AG20443 (cell line): ENCODE measurements around the gene KCNJ6.

Source experiments
- DNase-seq: peaks from one replicate; pipeline ENCODE4 v3.0.0; 2012; ENCODE audit warnings: low spot score, mixed read lengths

KCNJ6 gene

DNA sequence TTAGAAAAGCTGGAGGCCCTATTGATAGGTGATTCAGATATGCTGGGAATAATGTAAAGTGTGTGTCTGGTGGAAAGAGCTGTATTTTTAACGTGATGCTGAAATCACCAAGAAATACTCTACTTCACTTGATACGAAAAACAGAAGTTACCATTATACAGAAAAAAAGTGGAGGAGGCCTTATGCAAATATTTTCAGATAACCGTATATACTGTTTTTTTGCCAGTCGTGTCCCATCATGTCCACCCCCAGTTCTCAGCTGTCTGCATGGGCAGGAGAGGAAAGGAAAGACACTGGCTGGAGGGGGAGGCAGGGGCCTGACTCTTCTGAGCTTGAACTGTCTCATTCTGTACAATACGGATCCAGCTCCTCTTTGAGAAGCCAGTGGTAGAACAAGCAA, 51.1 kb downstream of the KCNJ6 start:
- no peak for DNase-seq

DNA sequence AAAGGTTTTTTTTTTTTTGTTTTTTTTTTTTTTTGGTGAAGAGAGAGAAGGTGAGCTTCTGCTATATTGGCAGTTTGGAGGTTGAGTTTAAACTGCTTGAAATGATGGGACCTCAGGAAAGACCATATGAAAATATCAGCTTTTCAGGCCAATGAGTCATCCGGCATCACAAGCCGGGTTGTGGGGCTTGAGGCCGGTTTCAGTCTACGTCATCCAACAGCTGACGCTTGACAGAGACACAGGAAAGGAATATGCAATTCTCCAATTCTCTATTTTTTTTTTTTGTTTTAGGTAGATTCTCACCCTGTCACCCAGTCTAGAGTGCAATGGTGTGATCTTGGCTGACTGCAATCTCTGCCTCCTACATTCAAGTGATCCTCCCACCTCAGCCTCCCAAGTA, 52.4 kb downstream of the KCNJ6 start:
- DNase-seq: no peak

DNA sequence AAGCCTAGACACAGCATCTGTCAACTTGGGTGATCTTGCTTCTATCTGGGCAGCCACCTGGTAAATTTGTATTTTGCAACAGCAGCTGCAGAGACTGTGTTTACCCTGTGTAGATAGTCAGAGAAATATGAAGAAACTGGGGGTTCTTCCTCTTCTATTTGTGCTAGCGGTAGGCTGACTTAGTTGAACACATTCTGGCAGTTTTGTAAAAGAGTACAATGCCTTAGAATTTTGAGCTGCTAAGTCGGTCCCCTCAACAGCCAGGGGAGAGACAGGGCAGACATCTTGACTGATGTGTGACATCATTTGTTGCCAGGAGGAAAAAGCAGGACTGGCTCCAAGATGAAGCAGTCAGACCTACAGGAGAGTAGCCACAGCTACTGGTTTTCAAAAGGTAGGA, 53.7 kb downstream of the KCNJ6 start:
- DNase-seq: peak; percentile 70

DNA sequence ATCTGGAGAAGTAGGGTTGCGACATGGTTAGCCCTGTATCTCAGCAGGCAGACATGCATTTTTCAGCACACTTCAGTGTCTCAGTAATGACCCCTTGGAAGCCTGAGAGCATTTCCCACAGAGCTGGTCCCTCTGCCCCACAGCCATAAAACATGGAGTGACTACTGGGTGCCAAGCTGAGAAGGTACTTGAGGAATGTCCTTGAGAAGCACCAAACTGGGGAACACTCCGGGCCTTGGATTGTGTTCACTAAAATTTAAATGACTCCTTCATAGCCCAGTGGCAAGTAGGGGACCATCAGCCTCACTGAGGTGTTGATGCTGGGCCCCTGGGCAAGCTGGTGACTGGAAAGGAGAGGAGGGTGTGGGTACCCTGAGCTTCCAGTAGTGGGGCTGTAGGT, 54.7 kb downstream of the KCNJ6 start:
- no peak for DNase-seq

DNA sequence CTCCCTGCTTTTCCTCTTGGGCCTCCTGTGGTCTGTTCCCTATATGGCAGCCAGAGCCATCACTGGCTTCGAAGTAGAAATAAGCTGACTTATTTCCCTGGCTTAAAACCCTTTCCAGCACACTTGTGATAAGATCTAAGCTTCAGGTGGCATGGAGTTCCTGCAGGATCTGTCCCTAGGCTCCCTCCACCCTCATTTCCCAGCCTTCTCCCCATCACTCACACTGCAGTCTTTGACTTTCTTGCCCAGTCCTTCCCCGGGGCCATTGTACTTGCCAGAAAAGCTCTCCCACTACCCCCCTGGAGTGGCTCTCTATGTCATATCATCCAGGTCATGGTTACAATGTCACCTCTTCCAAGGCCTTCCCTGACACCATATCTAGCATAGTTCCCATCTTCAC, 55.8 kb downstream of the KCNJ6 start:
- no peak for DNase-seq

- peak; percentile 64 for DNase-seq
Observed at GRCh38 chr21:37855647-37856625, 60.3 kb downstream of the KCNJ6 start.

DNA sequence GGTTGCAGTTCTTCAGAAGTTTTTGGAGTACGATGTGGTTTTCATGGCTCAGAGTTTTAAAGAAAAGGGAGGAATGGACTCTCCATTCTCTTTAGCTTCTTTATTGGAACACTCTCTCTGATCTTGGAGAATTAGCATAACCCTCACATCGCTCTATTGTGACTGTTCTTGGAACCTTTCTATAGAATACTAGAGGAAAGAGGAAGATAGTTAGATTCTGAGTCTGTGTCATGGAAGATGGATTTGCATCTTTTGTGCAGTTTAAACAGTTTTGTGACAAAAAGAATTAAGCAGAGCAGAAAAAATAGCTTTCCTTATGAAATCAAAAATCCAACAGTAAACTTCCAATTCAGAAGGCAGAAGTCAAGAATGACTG, 61.0 kb downstream of the KCNJ6 start:
- no peak for DNase-seq

DNA sequence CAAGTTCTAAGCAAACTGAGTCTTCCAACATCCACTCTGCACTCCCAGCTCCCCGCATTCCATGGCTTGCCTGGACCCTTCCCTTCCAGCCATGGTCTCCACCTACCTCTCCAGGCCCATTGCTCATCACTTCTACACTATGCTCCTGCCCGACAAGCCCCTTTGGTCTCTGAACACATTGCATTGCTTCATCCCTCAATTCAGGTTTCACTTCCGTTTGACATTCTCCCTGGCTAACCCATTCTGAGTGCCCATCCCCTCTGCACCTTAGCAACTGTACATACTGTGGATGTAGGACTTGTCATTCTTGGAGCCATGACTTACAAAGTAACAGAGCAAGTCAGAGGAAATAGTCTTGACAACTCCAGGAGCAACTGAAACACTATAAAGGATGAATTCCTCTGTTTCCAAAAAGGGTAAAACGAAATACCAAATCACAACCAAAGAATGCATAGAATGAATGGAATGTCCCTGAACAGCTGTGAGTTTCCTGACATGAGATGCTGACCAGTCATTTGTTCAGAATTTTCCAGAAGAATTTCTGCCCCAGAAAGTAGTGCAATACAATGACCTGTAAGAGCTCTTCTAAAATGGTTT, 66.7 kb downstream of the KCNJ6 start:
- DNase-seq: peak; percentile 82

- DNase-seq: no peak
Observed at GRCh38 chr21:37848721-37849490, 67.4 kb downstream of the KCNJ6 start.

- DNase-seq: no peak
Observed at GRCh38 chr21:37845535-37845934, 70.7 kb downstream of the KCNJ6 start.

GRCh38 chr21:37843191-37843590, 73.1 kb downstream of the KCNJ6 start:
- DNase-seq: no peak

- no peak for DNase-seq
Observed at GRCh38 chr21:37842163-37842919, 73.9 kb downstream of the KCNJ6 start.

- no peak for DNase-seq
Observed at GRCh38 chr21:37837381-37837780, 78.9 kb downstream of the KCNJ6 start.

GRCh38 chr21:37835481-37835880, 80.8 kb downstream of the KCNJ6 start:
- DNase-seq: no peak

GRCh38 chr21:37833301-37833700, 83.0 kb downstream of the KCNJ6 start:
- DNase-seq: no peak

GRCh38 chr21:37829447-37829846, 86.8 kb downstream of the KCNJ6 start:
- DNase-seq: peak; percentile 81

GRCh38 chr21:37828991-37829390, 87.3 kb downstream of the KCNJ6 start:
- DNase-seq: no peak

- no peak for DNase-seq
Observed at GRCh38 chr21:37828556-37828955, 87.7 kb downstream of the KCNJ6 start.

DNA sequence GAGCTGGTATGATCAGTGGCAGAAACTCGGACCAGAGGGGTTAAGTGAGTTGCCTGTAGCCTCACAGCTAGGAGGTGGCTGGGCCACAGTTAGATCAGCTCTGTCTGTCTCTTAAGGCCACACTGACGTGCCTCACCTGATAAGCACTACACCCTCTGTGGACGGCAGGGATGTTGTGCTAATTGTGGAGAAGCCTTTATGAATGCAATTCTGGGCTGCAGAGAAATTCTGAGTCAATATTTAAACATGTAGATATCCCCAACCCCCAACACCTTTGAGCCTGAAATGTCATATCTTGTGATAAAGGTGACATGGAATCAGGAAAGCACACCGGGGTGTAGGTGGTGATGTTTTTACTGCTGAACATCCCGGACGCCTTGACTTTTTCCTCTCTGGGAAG, 88.3 kb downstream of the KCNJ6 start:
- no peak for DNase-seq

- no peak for DNase-seq
Observed at GRCh38 chr21:37821786-37822450, 94.3 kb downstream of the KCNJ6 start.

DNA sequence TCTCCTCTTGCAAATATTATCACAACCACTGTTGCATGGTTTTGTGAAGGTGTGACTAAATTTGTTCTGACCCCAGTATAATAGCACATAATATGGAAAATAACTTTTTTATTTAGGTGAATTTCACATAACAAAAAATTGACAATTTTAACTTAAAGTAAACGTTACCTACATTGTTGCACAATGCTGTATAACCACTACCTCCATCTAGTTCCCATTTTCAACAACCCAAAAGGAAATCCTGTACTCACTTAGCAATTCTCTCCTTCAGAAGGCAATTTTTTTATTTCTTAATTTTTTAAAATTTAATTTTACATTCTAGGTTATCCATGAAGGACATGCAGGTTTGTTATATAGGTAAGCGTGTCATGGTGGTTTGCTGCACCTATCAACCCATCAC, 95.2 kb downstream of the KCNJ6 start:
- DNase-seq: no peak
